Caco-2 (cell line): ENCODE measurements around the gene BCAS3. TPM values are rescaled to one million over a fixed set of nuclear protein-coding genes. Genes with fewer than 3 reads are reported as not detected.
"Not testable (repeated sequence)": the region's sequence is repeated elsewhere in the genome, so short reads cannot be mapped to it uniquely, and the experiment has no call there.

Experiments used
- BruUV-seq: library from RNA; stranded (reverse); fragments of 400-500 nt; replicated peaks from 2 replicates; lab custom pipeline; 2021; lab: Mats Ljungman, UMichigan
- CTCF ChIA-PET: fragments of 300-600 bp; sonication (Branson Sonifier 250); formaldehyde crosslinking; loops from one replicate; lab custom pipeline; 2022; ENCODE audit warnings: antibody characterized with exemption; lab: Charles Lee
- POLR2A ChIA-PET: fragments of 300-600 bp; sonication (Branson Sonifier 250); formaldehyde crosslinking; loops from one replicate; lab custom pipeline; 2022; ENCODE audit warnings: antibody characterized with exemption; lab: Charles Lee
- DNase-seq, 2 experiments: peaks; one replicate each; pipeline versions ENCODE4 v3.0.0 to v3.0.0-alpha.2; 2020 to 2022
- H3K27me3 ChIP-seq: replicated peaks from 2 replicates; pipeline ENCODE4 v1.6.0; 2011; ENCODE audit warnings: low read length; ENCODE audit not compliant: control insufficient read depth, insufficient read depth
- H3K36me3 ChIP-seq: 2 replicates; pipeline ENCODE4 v1.5.1; 2011; ENCODE audit warnings: low read length; ENCODE audit not compliant: control insufficient read depth, insufficient read depth
- H3K4me1 ChIP-seq: fragments of 250-450 bp; sonication (Bioruptor Pico); 2 replicates; pipeline ENCODE4 v1.5.1; 2020; ENCODE audit warnings: mild to moderate bottlenecking
- H3K4me3 ChIP-seq: 2 replicates; pipeline ENCODE4 v1.5.1; 2011; ENCODE audit warnings: low read depth, mild to moderate bottlenecking, control low read depth, low read length
- H3K9me3 ChIP-seq: fragments of 250-450 bp; sonication (Bioruptor Pico); 2 replicates; pipeline ENCODE4 v1.5.1; 2020; ENCODE audit warnings: mild to moderate bottlenecking, moderate library complexity
- H3K27ac Mint-ChIP-seq: one replicate; pipeline ENCODE4 v1.8.0; 2022; ENCODE audit warnings: mixed read lengths; ENCODE audit not compliant: unreplicated experiment
- H3K27me3 Mint-ChIP-seq: one replicate; pipeline ENCODE4 v1.8.0; 2022; ENCODE audit warnings: mixed read lengths; ENCODE audit not compliant: insufficient read depth, unreplicated experiment
- H3K36me3 Mint-ChIP-seq: one replicate; pipeline ENCODE4 v1.8.0; 2022; ENCODE audit warnings: mild to moderate bottlenecking, mixed read lengths; ENCODE audit not compliant: insufficient read depth, unreplicated experiment
- H3K4me1 Mint-ChIP-seq: one replicate; pipeline ENCODE4 v1.8.0; 2022; ENCODE audit warnings: low read depth, mixed read lengths; ENCODE audit not compliant: unreplicated experiment
- H3K4me3 Mint-ChIP-seq: one replicate; pipeline ENCODE4 v1.8.0; 2022; ENCODE audit warnings: mild to moderate bottlenecking, moderate library complexity, mixed read lengths; ENCODE audit not compliant: unreplicated experiment
- H3K9me3 Mint-ChIP-seq: one replicate; pipeline ENCODE4 v1.8.0; 2022; ENCODE audit warnings: mixed read lengths; ENCODE audit not compliant: unreplicated experiment
- CTCF ChIP-seq, 2 experiments: fragments of 200-600 bp in 1 of 2; IDR thresholded peaks; 1 replicate in 1 of 2; 2 replicates in 1 of 2; pipeline versions ENCODE4 v1.5.1 to v1.8.0; 2011 to 2022; ENCODE audit warnings: antibody characterized with exemption in 1 of 2, control low read depth in 1 of 2, inconsistent platforms in 1 of 2, low read depth in 1 of 2, low read length in 1 of 2, mild to moderate bottlenecking in 1 of 2, moderate library complexity in 1 of 2; ENCODE audit not compliant: insufficient read depth in 1 of 2, severe bottlenecking in 1 of 2, unreplicated experiment in 1 of 2
- intact Hi-C: fragments of 100-400 bp; cut with micrococcal nuclease; formaldehyde crosslinking; loops from one replicate; pipeline ENCODE4 v1.10.0; 2022; ENCODE audit not compliant: unreplicated experiment
- total RNA-seq: library from RNA; stranded (reverse); gene quantifications from 2 replicates; pipeline ENCODE4 v1.2.3, GENCODE V29; 2022

The BCAS3 gene
- total RNA-seq, 1 experiment from 2014 or later: 44.1 TPM

DNA sequence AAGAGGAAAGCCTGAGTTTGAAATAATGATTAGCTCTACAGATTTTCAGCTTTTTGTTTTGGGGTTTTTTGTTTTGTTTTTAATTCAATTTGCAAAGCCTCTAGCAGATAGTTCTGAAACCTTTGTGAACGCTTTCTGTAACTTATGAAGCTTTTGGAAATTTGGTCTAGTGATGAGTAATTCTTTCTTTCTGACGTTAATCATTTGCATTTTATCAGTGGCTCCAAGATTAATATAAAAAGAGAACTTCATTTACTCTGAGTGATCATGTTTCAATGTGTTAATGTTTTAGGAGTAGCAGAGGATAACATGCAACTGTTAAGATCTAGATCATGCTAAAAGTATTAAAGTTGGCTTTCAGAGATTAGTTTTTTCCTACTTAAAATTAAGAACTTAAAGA, 561.7 kb downstream of the BCAS3 start:
- Mint-ChIP-seq H3K4me1 (peaks cover 35% of the 10 kb centered on the region), H3K4me3 (no peak overlapping the region), H3K36me3 (no peaks in the 10 kb centered on the region), H3K27me3 (no peaks in the 10 kb centered on the region), H3K27ac (no peak overlapping the region), H3K9me3 (no peaks in the 10 kb centered on the region)
- peaks cover 4% of the 10 kb centered on the region; the same call in 1 of the 2 replicates for H3K9me3 ChIP-seq
- BruUV-seq: no TSS peak
- CTCF ChIA-PET: no interaction called here
- peaks cover 30% of the 10 kb centered on the region for H3K4me1 ChIP-seq
- H3K4me3 ChIP-seq: no peak overlapping the region
- no peaks in the 10 kb centered on the region for H3K27me3 ChIP-seq
- H3K36me3 ChIP-seq: no peaks in the 10 kb centered on the region
- DNase-seq: no peak
- intact Hi-C loops: loop anchor here (5.0 to 10.0 kb wide), 3 partner anchors 85 to 235 kb away; no protein-coding TSS in a partner anchor
- TF ChIP-seq CTCF (IDR thresholded peaks at IDR 0.05; ENCODE audit: insufficient read depth in 1 of 2, low read depth in 1 of 2, low read length in 1 of 2, severe bottlenecking in 1 of 2, unreplicated experiment in 1 of 2): no peak
- POLR2A ChIA-PET: no interaction called here

DNA sequence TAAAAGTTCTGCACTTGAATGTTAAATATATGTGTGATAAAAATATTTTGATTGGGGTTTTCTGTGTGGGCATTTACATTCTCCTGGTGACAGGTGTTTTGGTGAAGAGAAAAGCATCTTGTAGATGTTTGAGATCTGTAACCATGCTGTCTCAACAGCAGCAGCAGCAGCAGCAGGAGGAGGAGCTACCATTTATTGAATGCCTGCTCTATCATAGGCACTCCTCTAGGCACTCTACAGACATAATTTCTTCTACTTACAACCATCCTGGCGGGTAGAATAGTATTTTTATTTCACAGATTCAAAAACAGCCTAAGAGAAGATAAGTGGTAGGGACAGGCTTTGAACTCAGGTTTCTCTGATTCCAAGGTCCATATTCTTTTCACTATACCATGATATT, 562.3 kb downstream of the BCAS3 start:
- H3K36me3 Mint-ChIP-seq: no peaks in the 10 kb centered on the region
- ChIA-PET CTCF (no interaction called here), POLR2A (no interaction called here)
- TF ChIP-seq CTCF (IDR thresholded peaks at IDR 0.05; ENCODE audit: insufficient read depth in 1 of 2, low read depth in 1 of 2, low read length in 1 of 2, severe bottlenecking in 1 of 2, unreplicated experiment in 1 of 2): no peak
- H3K4me3 ChIP-seq: no peak overlapping the region
- no TSS peak for BruUV-seq
- peaks cover 24% of the 10 kb centered on the region for H3K4me1 ChIP-seq
- no peak overlapping the region for H3K27ac Mint-ChIP-seq
- no peaks in the 10 kb centered on the region for H3K27me3 Mint-ChIP-seq
- H3K4me1 Mint-ChIP-seq: peaks cover 30% of the 10 kb centered on the region
- H3K9me3 Mint-ChIP-seq: no peaks in the 10 kb centered on the region
- H3K36me3 ChIP-seq: no peaks in the 10 kb centered on the region
- no peak overlapping the region for H3K4me3 Mint-ChIP-seq
- DNase-seq: no peak
- intact Hi-C loops: loop anchor here (5.0 to 10.0 kb wide), 3 partner anchors 85 to 235 kb away; no protein-coding TSS in a partner anchor
- no peaks in the 10 kb centered on the region for H3K27me3 ChIP-seq
- H3K9me3 ChIP-seq: peaks cover 4% of the 10 kb centered on the region; the same call in 1 of the 2 replicates

DNA sequence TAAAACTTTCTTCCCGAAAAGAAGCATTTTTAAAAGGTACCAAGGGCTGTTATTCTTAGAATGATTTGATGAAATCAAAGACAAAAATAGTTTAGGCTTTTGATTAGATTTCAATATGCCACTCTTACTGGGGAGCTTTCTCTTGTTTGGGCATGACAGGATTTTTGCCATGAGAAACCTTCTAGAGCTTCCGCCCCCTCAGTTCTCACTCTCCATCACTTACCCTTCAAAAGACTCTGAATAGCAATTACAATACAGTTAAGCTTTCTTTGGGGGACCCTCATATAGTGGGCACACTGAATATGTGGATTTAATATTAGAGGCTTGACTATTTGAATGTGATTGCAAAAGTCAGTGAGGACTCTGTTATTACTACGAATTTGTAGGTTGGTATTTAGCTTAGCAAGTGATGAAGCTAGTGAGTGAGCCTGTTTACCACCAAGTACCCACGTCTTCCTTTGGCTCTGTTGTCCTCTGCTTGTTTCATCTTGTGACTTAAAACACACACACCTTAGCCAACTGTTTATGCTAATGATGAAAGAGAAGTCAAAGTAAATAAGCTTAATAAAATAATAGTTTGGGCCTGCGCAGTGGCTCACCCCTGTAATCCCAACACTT, 563.3 kb downstream of the BCAS3 start:
- Mint-ChIP-seq H3K27ac (no peak overlapping the region), H3K9me3 (no peaks in the 10 kb centered on the region), H3K36me3 (no peaks in the 10 kb centered on the region), H3K27me3 (no peaks in the 10 kb centered on the region), H3K4me3 (no peak overlapping the region), H3K4me1 (peaks cover 20% of the 10 kb centered on the region)
- TF ChIP-seq CTCF (IDR thresholded peaks at IDR 0.05; ENCODE audit: insufficient read depth in 1 of 2, low read depth in 1 of 2, low read length in 1 of 2, severe bottlenecking in 1 of 2, unreplicated experiment in 1 of 2): no peak
- Histone ChIP-seq H3K36me3 (no peaks in the 10 kb centered on the region), H3K4me1 (peaks cover 16% of the 10 kb centered on the region), H3K4me3 (no peak overlapping the region), H3K27me3 (no peaks in the 10 kb centered on the region), H3K9me3 (peaks cover 4% of the 10 kb centered on the region; the same call in 1 of the 2 replicates)
- intact Hi-C loops: no loop called here
- no peak for DNase-seq
- no TSS peak for BruUV-seq
- POLR2A ChIA-PET: no interaction called here
- CTCF ChIA-PET: no interaction called here

DNA sequence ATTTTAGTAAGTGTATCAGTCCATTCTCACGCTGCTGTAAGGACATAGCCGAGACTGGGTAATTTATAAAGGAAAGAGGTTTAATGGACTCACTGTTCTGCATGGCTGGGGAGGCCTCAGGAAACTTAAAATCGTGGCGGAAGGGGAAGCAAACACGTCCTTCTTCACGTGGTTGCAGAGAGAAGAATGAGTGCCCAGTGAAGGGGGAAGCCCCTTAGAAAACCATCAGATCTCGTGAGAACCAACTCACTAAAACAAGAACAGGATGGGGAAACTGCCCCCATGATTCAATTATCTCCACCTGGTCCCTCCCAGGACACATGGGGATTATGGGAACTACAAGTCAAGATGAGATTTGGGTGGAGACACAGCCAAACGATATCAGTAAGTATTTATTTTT, 567.3 kb downstream of the BCAS3 start:
- H3K27ac Mint-ChIP-seq, H3K36me3 Mint-ChIP-seq, H3K27me3 Mint-ChIP-seq, H3K9me3 ChIP-seq, H3K9me3 Mint-ChIP-seq, POLR2A ChIA-PET, intact Hi-C loops, H3K4me3 Mint-ChIP-seq, BruUV-seq, H3K4me3 ChIP-seq, H3K36me3 ChIP-seq, DNase-seq, H3K27me3 ChIP-seq: not testable (repeated sequence)
- H3K4me1 Mint-ChIP-seq: peaks cover 21% of the 10 kb centered on the region
- peaks cover 27% of the 10 kb centered on the region for H3K4me1 ChIP-seq
- CTCF ChIA-PET: interaction anchor here (0.6 kb wide), 1 partner anchor 54 kb away, joined by 4 read pairs; no protein-coding TSS in a partner anchor
